ENCODE data around the gene KCNJ6.

DNA sequence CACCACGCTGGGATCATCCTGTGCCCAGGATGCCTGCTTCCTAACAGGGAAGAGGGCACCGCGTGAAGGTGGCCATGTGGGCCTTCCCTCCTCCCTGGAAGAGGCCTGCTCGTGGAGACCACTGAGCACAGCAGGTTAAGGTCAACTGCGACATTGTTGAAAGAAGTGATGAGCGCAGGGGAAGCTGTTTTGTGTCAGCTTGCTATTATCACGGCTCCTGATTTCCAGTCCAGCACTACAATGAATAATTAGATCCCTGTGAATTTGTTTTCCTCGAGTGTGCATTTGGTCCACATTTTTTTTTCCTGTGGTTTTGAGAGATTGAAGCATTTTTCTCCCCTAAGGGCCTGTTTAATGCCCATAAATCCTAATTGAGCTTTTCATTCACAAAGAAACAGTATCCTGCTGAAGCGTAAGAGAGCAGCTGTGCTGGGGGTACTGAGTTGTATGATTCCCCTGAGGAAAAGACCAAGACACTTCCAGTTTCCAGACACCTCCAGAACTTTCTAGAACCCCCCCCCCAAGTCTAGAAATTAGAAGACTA is 204.9 kb downstream of the KCNJ6 start:
- TF ChIP-seq, protein P1, sequence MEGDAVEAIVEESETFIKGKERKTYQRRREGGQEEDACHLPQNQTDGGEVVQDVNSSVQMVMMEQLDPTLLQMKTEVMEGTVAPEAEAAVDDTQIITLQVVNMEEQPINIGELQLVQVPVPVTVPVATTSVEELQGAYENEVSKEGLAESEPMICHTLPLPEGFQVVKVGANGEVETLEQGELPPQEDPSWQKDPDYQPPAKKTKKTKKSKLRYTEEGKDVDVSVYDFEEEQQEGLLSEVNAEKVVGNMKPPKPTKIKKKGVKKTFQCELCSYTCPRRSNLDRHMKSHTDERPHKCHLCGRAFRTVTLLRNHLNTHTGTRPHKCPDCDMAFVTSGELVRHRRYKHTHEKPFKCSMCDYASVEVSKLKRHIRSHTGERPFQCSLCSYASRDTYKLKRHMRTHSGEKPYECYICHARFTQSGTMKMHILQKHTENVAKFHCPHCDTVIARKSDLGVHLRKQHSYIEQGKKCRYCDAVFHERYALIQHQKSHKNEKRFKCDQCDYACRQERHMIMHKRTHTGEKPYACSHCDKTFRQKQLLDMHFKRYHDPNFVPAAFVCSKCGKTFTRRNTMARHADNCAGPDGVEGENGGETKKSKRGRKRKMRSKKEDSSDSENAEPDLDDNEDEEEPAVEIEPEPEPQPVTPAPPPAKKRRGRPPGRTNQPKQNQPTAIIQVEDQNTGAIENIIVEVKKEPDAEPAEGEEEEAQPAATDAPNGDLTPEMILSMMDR (IDR thresholded peaks at IDR 0.05; ENCODE audit: low read depth, low read length): no peak
- TF ChIP-seq EZH2phosphoT487 (IDR thresholded peaks at IDR 0.05; ENCODE audit: low read depth): no peak
